OCI-LY1 (cell line): ENCODE data around the gene ZNF639.

ENCODE experiments used
- H2AFZ ChIP-seq: fragments of 200-600 bp; sonication (generic), shearing (Covaris generic); 2 replicates; pipeline ENCODE4 v1.6.0; 2014; ENCODE audit warnings: antibody characterized with exemption, mild to moderate bottlenecking, low read length
- H3F3A ChIP-seq: fragments of 200-600 bp; sonication (generic), shearing (Covaris generic); 2 replicates; pipeline ENCODE4 v1.6.0; 2014; ENCODE audit warnings: mild to moderate bottlenecking, antibody characterized with exemption, low read length, moderate library complexity; ENCODE audit not compliant: insufficient read depth
- H3K27ac ChIP-seq: fragments of 200-600 bp; sonication (generic); 2 replicates; pipeline ENCODE4 v1.5.1; 2014; ENCODE audit warnings: low read length, mixed run types, mild to moderate bottlenecking, low read depth; ENCODE audit not compliant: poor library complexity, severe bottlenecking
- H3K27me3 ChIP-seq: fragments of 200-600 bp; sonication (generic); 2 replicates; pipeline ENCODE4 v1.6.0; 2014; ENCODE audit warnings: antibody characterized with exemption, mild to moderate bottlenecking, low read length, moderate library complexity; ENCODE audit not compliant: insufficient read depth
- H3K36me3 ChIP-seq: fragments of 200-600 bp; sonication (generic); 2 replicates; pipeline ENCODE4 v1.6.1; 2014; ENCODE audit warnings: mild to moderate bottlenecking, antibody characterized with exemption, low read length, moderate library complexity, mixed read lengths; ENCODE audit not compliant: insufficient read depth
- H3K4me1 ChIP-seq: fragments of 200-600 bp; sonication (generic); 2 replicates; pipeline ENCODE4 v1.5.1; 2014; ENCODE audit warnings: mild to moderate bottlenecking, low read length, moderate library complexity; ENCODE audit not compliant: insufficient read depth, severe bottlenecking
- H3K4me2 ChIP-seq: fragments of 200-600 bp; sonication (generic), shearing (Covaris generic); 2 replicates; pipeline ENCODE4 v1.6.1; 2014; ENCODE audit warnings: low read length
- H3K4me3 ChIP-seq: fragments of 200-600 bp; sonication (generic); 2 replicates; pipeline ENCODE4 v1.5.1; 2014; ENCODE audit warnings: low read length, low read depth, mild to moderate bottlenecking, mixed read lengths; ENCODE audit not compliant: poor library complexity, severe bottlenecking
- H3K79me2 ChIP-seq: fragments of 200-600 bp; shearing (Covaris generic); 2 replicates; pipeline ENCODE4 v1.6.1; 2016; ENCODE audit warnings: mixed run types, low read length, mixed read lengths; ENCODE audit not compliant: insufficient read depth
- H3K9ac ChIP-seq: fragments of 200-600 bp; sonication (generic), shearing (Covaris generic); 2 replicates; pipeline ENCODE4 v1.6.1; 2014; ENCODE audit warnings: mild to moderate bottlenecking, low read length, mixed read lengths
- H3K9me2 ChIP-seq: fragments of 200-600 bp; sonication (generic), shearing (Covaris generic); 2 replicates; pipeline ENCODE4 v1.6.1; 2014; ENCODE audit warnings: low read depth, mild to moderate bottlenecking, low read length, mixed read lengths
- H3K9me3 ChIP-seq: fragments of 200-600 bp; shearing (Covaris generic); 2 replicates; pipeline ENCODE4 v1.6.1; 2014; ENCODE audit warnings: low read length, mixed read lengths
- H4K20me1 ChIP-seq: fragments of 200-600 bp; sonication (generic), shearing (Covaris generic); 2 replicates; pipeline ENCODE4 v1.6.0; 2016; ENCODE audit warnings: mild to moderate bottlenecking, low read length; ENCODE audit not compliant: insufficient read depth
- CTCF ChIP-seq: fragments of 200-600 bp; sonication (generic), shearing (Covaris generic); IDR thresholded peaks from 2 replicates; pipeline ENCODE4 v1.5.1; 2017; ENCODE audit warnings: mild to moderate bottlenecking, antibody characterized with exemption, low read length, moderate library complexity, mixed read lengths
- EZH2 ChIP-seq: fragments of 200-600 bp; sonication (generic), shearing (Covaris generic); IDR thresholded peaks from 2 replicates; pipeline ENCODE4 v1.8.0; 2017; ENCODE audit warnings: borderline replicate concordance, mixed run types, mild to moderate bottlenecking, antibody characterized with exemption, low read length, moderate library complexity, mixed read lengths

ZNF639 gene

GRCh38 chr3:179323197-179324110 is 623 bp downstream of the ZNF639 start:
- Histone ChIP-seq H3K9me3 (no peaks in the 10 kb centered on the region), H3K9ac (peak overlapping the region; percentile 94), H3F3A (no peaks in the 10 kb centered on the region), H3K4me1 (peaks cover 33% of the 10 kb centered on the region), H3K4me3 (peak overlapping the region; percentile 93), H3K27ac (peak overlapping the region; percentile 60), H4K20me1 (no peaks in the 10 kb centered on the region), H3K79me2 (peaks cover 51% of the 10 kb centered on the region), H2AFZ (no peak overlapping the region), H3K36me3 (peaks cover 35% of the 10 kb centered on the region), H3K9me2 (no peaks in the 10 kb centered on the region), H3K27me3 (no peaks in the 10 kb centered on the region), H3K4me2 (peak overlapping the region; percentile 89)
- TF ChIP-seq CTCF (peak; percentile 18; the same call in 1 of the 2 replicates), EZH2 (no peak)

GRCh38 chr3:179324270-179324754 is 1.5 kb downstream of the ZNF639 start:
- H3K4me3 ChIP-seq = peak overlapping the region; percentile 93
- TF ChIP-seq CTCF = no peak
- no peak for TF ChIP-seq EZH2
- H3K79me2 ChIP-seq = peaks cover 57% of the 10 kb centered on the region

GRCh38 chr3:179330438-179330837 is 7.6 kb downstream of the ZNF639 start:
- H4K20me1 ChIP-seq = 0 out of 2 replicates have a peak, but pooled peaks cover 2% of the 10 kb centered on the region
- peaks cover 5% of the 10 kb centered on the region for H3K4me1 ChIP-seq
- H3F3A ChIP-seq = 0 out of 2 replicates have a peak, but pooled peaks cover 4% of the 10 kb centered on the region
- TF ChIP-seq EZH2 (no peak), CTCF (no peak)
- no peak overlapping the region for H3K9ac ChIP-seq
- no peak overlapping the region for H3K27ac ChIP-seq
- H3K79me2 ChIP-seq = peaks cover 37% of the 10 kb centered on the region
- H3K4me3 ChIP-seq = no peak overlapping the region
- H3K36me3 ChIP-seq = peaks cover 97% of the 10 kb centered on the region
- no peaks in the 10 kb centered on the region for H3K9me2 ChIP-seq
- H3K9me3 ChIP-seq = no peaks in the 10 kb centered on the region
- H3K4me2 ChIP-seq = no peak overlapping the region
- H3K27me3 ChIP-seq = no peaks in the 10 kb centered on the region
- no peak overlapping the region for H2AFZ ChIP-seq

More at GRCh38 chr3:179324270-179324754, 1.5 kb downstream of the ZNF639 start:
- H3K9me3 ChIP-seq = no peaks in the 10 kb centered on the region
- peak overlapping the region; percentile 89 for H3K4me2 ChIP-seq
- no peaks in the 10 kb centered on the region for H3K27me3 ChIP-seq
- H2AFZ ChIP-seq = no peak overlapping the region
- no peaks in the 10 kb centered on the region for H4K20me1 ChIP-seq
- H3K36me3 ChIP-seq = peaks cover 43% of the 10 kb centered on the region
- H3K9me2 ChIP-seq = no peaks in the 10 kb centered on the region
- H3K9ac ChIP-seq = peak overlapping the region; percentile 94
- H3K27ac ChIP-seq = peak overlapping the region; percentile 60
- no peaks in the 10 kb centered on the region for H3F3A ChIP-seq
- H3K4me1 ChIP-seq = peaks cover 33% of the 10 kb centered on the region
